ENCODE results near the gene UNC93A. TPM values are rescaled to one million over a fixed set of nuclear protein-coding genes. Genes with fewer than 3 reads are reported as not detected.

The UNC93A gene
- total and polyA plus RNA-seq, 7 donors, result not detected

- Histone ChIP-seq H3K4me3 (no peak overlapping the region), H3K4me1 (no peaks in the 10 kb centered on the region), H3K9me3 (no peaks in the 10 kb centered on the region), H3K27ac (no peak overlapping the region), H3K27me3 (ENCODE audit: insufficient read depth in 3 of 3, low read length in 2 of 3) (peaks cover 0 to 6% (median 0%) of the 10 kb centered on the region in 3 donors), H3K36me3 (ENCODE audit: insufficient read depth in 1 of 2, low read depth in 1 of 2) (no peaks in the 10 kb centered on the region)
- ATAC-seq, result no peak
- TF ChIP-seq CTCF (IDR thresholded peaks at IDR 0.05), result no peak
- WGBS, 3 donors, result 80 to 87% (median 81%) methylated on average over 7 of the region's 7 CpGs
- DNase-seq, result no peak
- intact Hi-C loops (cut with DNase I), result no loop called here
Measured at GRCh38 chr6:167323111-167323510, 32.0 kb downstream of the UNC93A start.

- no peak for TF ChIP-seq CTCF (IDR thresholded peaks at IDR 0.05)
- DNase-seq (no peak), ATAC-seq (no peak)
- WGBS, 3 donors, result 76 to 83% (median 80%) methylated on average over 10 of the region's 10 CpGs
- Histone ChIP-seq H3K27ac (no peak overlapping the region), H3K9me3 (no peaks in the 10 kb centered on the region), H3K4me3 (no peak overlapping the region), H3K27me3 (ENCODE audit: insufficient read depth in 3 of 3, low read length in 2 of 3) (peaks cover 0 to 6% (median 2%) of the 10 kb centered on the region in 3 donors), H3K36me3 (ENCODE audit: insufficient read depth in 1 of 2, low read depth in 1 of 2) (no peaks in the 10 kb centered on the region), H3K4me1 (no peaks in the 10 kb centered on the region)
- intact Hi-C loops (cut with DNase I), result no loop called here
Measured at GRCh38 chr6:167324111-167324510, 33.0 kb downstream of the UNC93A start.

GRCh38 chr6:167325766-167326165 is 34.7 kb downstream of the UNC93A start:
- intact Hi-C loops (cut with DNase I), result no loop called here
- DNase-seq, result no peak
- no peak for TF ChIP-seq CTCF (IDR thresholded peaks at IDR 0.05)
- Histone ChIP-seq H3K9me3 (no peaks in the 10 kb centered on the region), H3K27me3 (ENCODE audit: insufficient read depth in 3 of 3, low read length in 2 of 3) (peaks cover 0 to 6% (median 2%) of the 10 kb centered on the region in 3 donors), H3K36me3 (ENCODE audit: insufficient read depth in 1 of 2, low read depth in 1 of 2) (no peaks in the 10 kb centered on the region), H3K4me1 (no peaks in the 10 kb centered on the region), H3K27ac (no peak overlapping the region), H3K4me3 (no peak overlapping the region)
- ATAC-seq, result no peak
- WGBS, 3 donors, result 87 to 92% (median 90%) methylated on average over 13 of the region's 13 CpGs

GRCh38 chr6:167327391-167327790 is 36.3 kb downstream of the UNC93A start:
- Histone ChIP-seq H3K4me1 (no peaks in the 10 kb centered on the region), H3K36me3 (ENCODE audit: insufficient read depth in 1 of 2, low read depth in 1 of 2) (no peaks in the 10 kb centered on the region), H3K4me3 (no peak overlapping the region), H3K27me3 (ENCODE audit: insufficient read depth in 3 of 3, low read length in 2 of 3) (peaks cover 0 to 9% (median 2%) of the 10 kb centered on the region in 3 donors), H3K9me3 (no peaks in the 10 kb centered on the region), H3K27ac (no peak overlapping the region)
- no peak for DNase-seq
- WGBS, 3 donors, result 52 to 55% (median 53%) methylated on average over 4 of the region's 4 CpGs
- no peak for ATAC-seq
- intact Hi-C loops (cut with DNase I), result no loop called here
- TF ChIP-seq CTCF (IDR thresholded peaks at IDR 0.05), result no peak

- intact Hi-C loops (cut with DNase I), result no loop called here
- no peaks in the 10 kb centered on the region for H3K9me3 ChIP-seq
- H3K27ac ChIP-seq, result no peak overlapping the region
- no peaks in the 10 kb centered on the region for H3K4me1 ChIP-seq
- no peak overlapping the region for H3K4me3 ChIP-seq
- no peak for TF ChIP-seq CTCF (IDR thresholded peaks at IDR 0.05)
- peaks cover 0 to 7% (median 2%) of the 10 kb centered on the region in 3 donors for H3K27me3 ChIP-seq (ENCODE audit: insufficient read depth in 3 of 3, low read length in 2 of 3)
- WGBS, 3 donors, result 89 to 94% (median 92%) methylated on average over 5 of the region's 5 CpGs
- ATAC-seq (no peak), DNase-seq (no peak)
- H3K36me3 ChIP-seq (ENCODE audit: insufficient read depth in 1 of 2, low read depth in 1 of 2), result no peaks in the 10 kb centered on the region
Measured at GRCh38 chr6:167328086-167328485, 37.0 kb downstream of the UNC93A start.
